ENCODE measurements around the gene YWHAQ. TPM values are rescaled to one million over a fixed set of nuclear protein-coding genes. Genes with fewer than 3 reads are reported as not detected.

YWHAQ gene
- total and polyA plus RNA-seq, 2 donors from 2014 or later = 168 to 262 TPM

DNA sequence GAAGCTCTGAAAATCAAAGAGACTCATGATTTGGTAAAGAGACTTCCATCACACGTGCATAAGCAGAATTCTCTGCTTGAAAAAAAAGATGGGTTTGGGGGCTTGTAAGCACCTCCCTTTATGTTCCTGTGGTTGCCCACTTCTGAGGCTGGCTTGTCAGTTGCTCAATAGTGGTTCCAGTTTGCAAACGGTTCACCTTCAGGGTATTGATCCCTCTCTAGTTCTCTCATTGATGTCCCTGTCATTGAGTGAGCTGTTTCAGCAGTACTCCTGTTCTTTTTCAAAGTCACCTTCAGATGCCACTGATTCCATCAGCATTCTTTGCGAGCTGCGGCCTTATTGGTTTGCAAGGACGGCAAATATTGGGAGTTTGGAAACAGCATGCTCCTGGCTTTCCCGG is 17.1 kb upstream of the YWHAQ start:
- no peak overlapping the region for H3K9ac ChIP-seq (ENCODE audit: low read length in 3 of 3)
- DNase-seq (no peak), FAIRE-seq (no peak)
- no peaks in the 10 kb centered on the region for H3K9me3 ChIP-seq (ENCODE audit: control insufficient read depth in 2 of 3, insufficient read depth in 1 of 3, low read length in 3 of 3)
- H3K4me1 ChIP-seq (ENCODE audit: control insufficient read depth in 2 of 3, insufficient read depth in 2 of 3, low read depth in 1 of 3, low read length in 3 of 3) = peaks cover 0 to 3% (median 0%) of the 10 kb centered on the region in 3 donors
- H3K36me3 ChIP-seq (ENCODE audit: control insufficient read depth in 2 of 3, insufficient read depth in 3 of 3, low read length in 3 of 3) = no peaks in the 10 kb centered on the region
- H3K27me3 ChIP-seq (ENCODE audit: control insufficient read depth, insufficient read depth, low read length) = no peaks in the 10 kb centered on the region
- TF ChIP-seq, protein P1, sequence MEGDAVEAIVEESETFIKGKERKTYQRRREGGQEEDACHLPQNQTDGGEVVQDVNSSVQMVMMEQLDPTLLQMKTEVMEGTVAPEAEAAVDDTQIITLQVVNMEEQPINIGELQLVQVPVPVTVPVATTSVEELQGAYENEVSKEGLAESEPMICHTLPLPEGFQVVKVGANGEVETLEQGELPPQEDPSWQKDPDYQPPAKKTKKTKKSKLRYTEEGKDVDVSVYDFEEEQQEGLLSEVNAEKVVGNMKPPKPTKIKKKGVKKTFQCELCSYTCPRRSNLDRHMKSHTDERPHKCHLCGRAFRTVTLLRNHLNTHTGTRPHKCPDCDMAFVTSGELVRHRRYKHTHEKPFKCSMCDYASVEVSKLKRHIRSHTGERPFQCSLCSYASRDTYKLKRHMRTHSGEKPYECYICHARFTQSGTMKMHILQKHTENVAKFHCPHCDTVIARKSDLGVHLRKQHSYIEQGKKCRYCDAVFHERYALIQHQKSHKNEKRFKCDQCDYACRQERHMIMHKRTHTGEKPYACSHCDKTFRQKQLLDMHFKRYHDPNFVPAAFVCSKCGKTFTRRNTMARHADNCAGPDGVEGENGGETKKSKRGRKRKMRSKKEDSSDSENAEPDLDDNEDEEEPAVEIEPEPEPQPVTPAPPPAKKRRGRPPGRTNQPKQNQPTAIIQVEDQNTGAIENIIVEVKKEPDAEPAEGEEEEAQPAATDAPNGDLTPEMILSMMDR (IDR thresholded peaks at IDR 0.05; ENCODE audit: borderline replicate concordance, extremely low read depth, insufficient read depth) = no peak
- intact Hi-C loops (cut with DNase I) = no loop called here
- H3K4me3 ChIP-seq (ENCODE audit: low read length in 3 of 3) = no peak overlapping the region
- no peak overlapping the region for H3K27ac ChIP-seq (ENCODE audit: low read depth in 2 of 2, low read length in 2 of 2)

DNA sequence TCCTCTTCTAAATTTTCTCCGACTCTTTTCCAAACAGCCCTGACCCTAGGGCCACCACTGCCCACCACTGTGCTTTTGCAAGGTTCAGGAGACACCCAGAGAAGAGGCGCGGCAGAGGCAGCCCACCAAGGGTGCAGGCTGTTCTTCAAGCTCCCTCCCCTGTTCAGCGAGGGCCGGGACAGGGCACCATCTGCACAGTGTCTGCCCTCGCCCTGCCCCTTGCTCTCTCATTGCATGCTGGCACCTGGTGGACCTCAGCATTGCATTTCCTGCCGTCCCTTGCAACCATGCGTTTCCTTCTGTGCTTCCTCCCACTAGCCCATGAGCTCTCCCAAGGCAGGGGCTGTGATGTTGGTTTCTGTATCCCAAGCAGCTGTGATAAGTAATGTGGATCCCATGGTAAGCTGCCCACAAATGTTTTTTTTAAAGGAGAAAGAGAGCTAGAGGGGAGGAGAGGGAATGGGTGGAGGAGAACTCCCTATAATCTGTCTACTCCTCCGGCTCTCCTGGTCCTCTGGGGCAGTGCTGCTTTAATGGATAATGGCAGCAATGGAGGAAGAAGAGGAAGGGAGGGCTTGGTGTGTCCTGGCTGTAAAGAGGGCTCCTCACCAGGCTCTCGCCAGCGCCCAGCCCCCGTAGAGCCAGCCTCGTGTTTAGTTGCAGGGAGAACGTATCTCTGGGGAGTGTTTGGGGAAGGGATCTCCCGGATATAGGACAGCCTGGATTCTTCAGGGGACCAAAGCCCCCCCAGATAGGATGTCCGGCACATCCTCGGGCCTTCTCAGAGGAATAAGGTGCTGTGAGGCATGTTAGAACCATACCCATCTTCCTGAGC is 15.6 kb upstream of the YWHAQ start:
- intact Hi-C loops (cut with DNase I) = no loop called here
- no peak overlapping the region for H3K27ac ChIP-seq (ENCODE audit: low read depth in 2 of 2, low read length in 2 of 2)
- no peaks in the 10 kb centered on the region for H3K27me3 ChIP-seq (ENCODE audit: control insufficient read depth, insufficient read depth, low read length)
- TF ChIP-seq, protein P1 (IDR thresholded peaks at IDR 0.05; ENCODE audit: borderline replicate concordance, extremely low read depth, insufficient read depth) = no peak
- no peak overlapping the region for H3K9ac ChIP-seq (ENCODE audit: low read length in 3 of 3)
- no peaks in the 10 kb centered on the region for H3K9me3 ChIP-seq (ENCODE audit: control insufficient read depth in 2 of 3, insufficient read depth in 1 of 3, low read length in 3 of 3)
- H3K4me3 ChIP-seq (ENCODE audit: low read length in 3 of 3) = no peak overlapping the region
- peaks cover 0 to 3% (median 0%) of the 10 kb centered on the region in 3 donors for H3K4me1 ChIP-seq (ENCODE audit: control insufficient read depth in 2 of 3, insufficient read depth in 2 of 3, low read depth in 1 of 3, low read length in 3 of 3)
- DNase-seq (peak in 3 of 5 donors; percentile 60 to 69 (median 63)), FAIRE-seq (no peak)
- H3K36me3 ChIP-seq (ENCODE audit: control insufficient read depth in 2 of 3, insufficient read depth in 3 of 3, low read length in 3 of 3) = no peaks in the 10 kb centered on the region

DNA sequence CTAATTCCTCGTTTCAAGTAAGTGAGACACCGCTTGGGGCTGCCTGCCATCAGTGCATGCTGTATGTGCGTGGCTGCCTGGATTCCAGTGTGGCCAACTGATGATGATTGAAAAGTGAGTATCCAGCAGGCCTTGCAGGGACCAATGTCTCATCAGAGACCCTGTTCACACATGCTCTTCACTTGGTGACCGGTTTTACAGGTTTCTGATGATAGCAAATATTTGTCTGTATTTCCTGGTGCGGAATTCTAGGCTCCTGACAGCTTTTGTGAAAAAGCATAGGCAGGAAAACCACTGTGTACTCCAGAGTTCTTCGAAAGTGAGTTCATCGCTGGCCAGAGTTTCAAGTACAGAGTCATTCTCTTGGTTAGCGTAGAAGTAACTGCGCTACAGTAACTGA is 13.8 kb upstream of the YWHAQ start:
- Histone ChIP-seq H3K9ac (ENCODE audit: low read length in 3 of 3) (no peak overlapping the region), H3K9me3 (ENCODE audit: control insufficient read depth in 2 of 3, insufficient read depth in 1 of 3, low read length in 3 of 3) (no peaks in the 10 kb centered on the region), H3K4me3 (ENCODE audit: low read length in 3 of 3) (no peak overlapping the region), H3K4me1 (ENCODE audit: control insufficient read depth in 2 of 3, insufficient read depth in 2 of 3, low read depth in 1 of 3, low read length in 3 of 3) (peaks cover 0 to 3% (median 3%) of the 10 kb centered on the region in 3 donors), H3K27me3 (ENCODE audit: control insufficient read depth, insufficient read depth, low read length) (no peaks in the 10 kb centered on the region), H3K36me3 (ENCODE audit: control insufficient read depth in 2 of 3, insufficient read depth in 3 of 3, low read length in 3 of 3) (no peaks in the 10 kb centered on the region), H3K27ac (ENCODE audit: low read depth in 2 of 2, low read length in 2 of 2) (no peak overlapping the region)
- TF ChIP-seq, protein P1 (IDR thresholded peaks at IDR 0.05; ENCODE audit: borderline replicate concordance, extremely low read depth, insufficient read depth) = no peak
- FAIRE-seq = no peak
- no peak for DNase-seq
- intact Hi-C loops (cut with DNase I) = no loop called here
